LNCAP (cell line): ENCODE measurements around the gene SCFD1.

Experiments used
- CTCF ChIP-seq: fragments of 450-650 bp; IDR thresholded peaks from 2 replicates; pipeline ENCODE4 v1.5.1; 2017; ENCODE audit warnings: mild to moderate bottlenecking

The SCFD1 gene

GRCh38 chr14:30623412-30624131 is 1.5 kb downstream of the SCFD1 start:
- TF ChIP-seq CTCF: no peak

GRCh38 chr14:30624132-30624423 is 2.0 kb downstream of the SCFD1 start:
- no peak for TF ChIP-seq CTCF

- TF ChIP-seq CTCF: no peak
These were observed 3.4 kb downstream of the SCFD1 start for GRCh38 chr14:30625533-30625932.

GRCh38 chr14:30630248-30630647 is 8.1 kb downstream of the SCFD1 start:
- no peak for TF ChIP-seq CTCF

GRCh38 chr14:30632730-30633129 is 10.6 kb downstream of the SCFD1 start:
- no peak for TF ChIP-seq CTCF

GRCh38 chr14:30638926-30639325 is 16.8 kb downstream of the SCFD1 start:
- no peak for TF ChIP-seq CTCF

GRCh38 chr14:30641207-30641606 is 19.1 kb downstream of the SCFD1 start:
- TF ChIP-seq CTCF: no peak

- TF ChIP-seq CTCF: no peak
These were observed 23.5 kb downstream of the SCFD1 start for GRCh38 chr14:30645600-30645999.
